Smooth muscle cell (in vitro differentiated cells): ENCODE measurements around the gene VAV3. TPM values are rescaled to one million over a fixed set of nuclear protein-coding genes. Genes with fewer than 3 reads are reported as not detected.
"Not testable (repeated sequence)": the region's sequence is repeated elsewhere in the genome, so short reads cannot be mapped to it uniquely, and the experiment has no call there.

Experiments
- DNase-seq: peaks from one replicate; lab custom pipeline; 2025; ENCODE audit not compliant: unreplicated experiment; lab: John Stamatoyannopoulos, UW
- H2AFZ ChIP-seq: fragments of 200-600 bp; sonication (generic); 2 replicates; pipeline ENCODE4 v1.6.0; 2016; ENCODE audit warnings: antibody characterized with exemption, low read depth, mild to moderate bottlenecking
- H3F3A ChIP-seq: fragments of 200-600 bp; sonication (generic); 2 replicates; pipeline ENCODE4 v1.6.0; 2017; ENCODE audit warnings: antibody characterized with exemption, low read depth
- H3K27ac ChIP-seq: fragments of 200-600 bp; sonication (generic); 2 replicates; pipeline ENCODE4 v1.5.1; 2016; ENCODE audit warnings: low read depth, mild to moderate bottlenecking
- H3K27me3 ChIP-seq: fragments of 200-600 bp; sonication (generic); 2 replicates; pipeline ENCODE4 v1.6.1; 2016; ENCODE audit warnings: low read depth, mild to moderate bottlenecking
- H3K36me3 ChIP-seq: fragments of 200-600 bp; sonication (generic); 2 replicates; pipeline ENCODE4 v1.5.1; 2016; ENCODE audit warnings: low read depth
- H3K4me1 ChIP-seq: fragments of 200-600 bp; sonication (generic); 2 replicates; pipeline ENCODE4 v1.5.1; 2016; ENCODE audit warnings: low read depth
- H3K4me2 ChIP-seq: fragments of 200-600 bp; sonication (generic); 2 replicates; pipeline ENCODE4 v1.6.0; 2016; ENCODE audit warnings: mild to moderate bottlenecking
- H3K4me3 ChIP-seq: fragments of 200-600 bp; sonication (generic); 2 replicates; pipeline ENCODE4 v1.5.1; 2016; ENCODE audit warnings: mild to moderate bottlenecking
- H3K79me2 ChIP-seq: fragments of 200-600 bp; sonication (generic); 2 replicates; pipeline ENCODE4 v1.6.0; 2016; ENCODE audit warnings: low read depth, mild to moderate bottlenecking
- H3K9ac ChIP-seq: fragments of 200-600 bp; sonication (generic); 2 replicates; pipeline ENCODE4 v1.6.0; 2016; ENCODE audit warnings: low read depth
- H3K9me3 ChIP-seq: fragments of 200-600 bp; sonication (generic); replicated peaks from 2 replicates; pipeline ENCODE4 v1.5.1; 2016; ENCODE audit warnings: low read depth
- H4K20me1 ChIP-seq: fragments of 200-600 bp; sonication (generic); 2 replicates; pipeline ENCODE4 v1.6.0; 2016; ENCODE audit warnings: low read depth
- WGBS: methylation state at CpG from one replicate; pipeline ENCODE4 v1.1.7; 2016; ENCODE audit warnings: low lambda C conversion rate; 5-methylcytosine and 5-hydroxymethylcytosine counted together
- polyA plus RNA-seq: library from polyadenylated mRNA; unstranded; fragments of >200 nt; fragmentation: Nextera tagmentation; extraction: Ambion mirVana; gene quantifications from 2 replicates; pipeline ENCODE4 v1.2.1, GENCODE V29; 2016
- total RNA-seq: library from RNA; depleted of rRNA; stranded (reverse); fragments of >200 nt; gene quantifications from 2 replicates; pipeline ENCODE4 v1.2.3, GENCODE V29; 2014
- TF ChIP-seq, protein P1 (sequence below): fragments of 200-600 bp; sonication (generic); IDR thresholded peaks from 2 replicates; pipeline ENCODE4 v1.5.1; 2017; ENCODE audit warnings: borderline replicate concordance, mild to moderate bottlenecking, antibody characterized with exemption; ENCODE audit not compliant: insufficient read depth, poor library complexity, severe bottlenecking

Gene VAV3
- total and polyA plus RNA-seq, 2 experiments from 2014 or later, result 0.62 to 10.1 TPM

- H3F3A ChIP-seq, result no peaks in the 10 kb centered on the region
- H4K20me1 ChIP-seq, result no peaks in the 10 kb centered on the region
- no peak overlapping the region for H3K9ac ChIP-seq
- H3K4me2 ChIP-seq, result no peak overlapping the region
- no peak overlapping the region for H3K4me3 ChIP-seq
- no peak overlapping the region for H3K27ac ChIP-seq
- no peaks in the 10 kb centered on the region for H3K79me2 ChIP-seq
- H3K9me3 ChIP-seq, result no peaks in the 10 kb centered on the region
- no peaks in the 10 kb centered on the region for H3K36me3 ChIP-seq
- DNase-seq, result no peak
- no peaks in the 10 kb centered on the region for H3K4me1 ChIP-seq
- TF ChIP-seq, protein P1, sequence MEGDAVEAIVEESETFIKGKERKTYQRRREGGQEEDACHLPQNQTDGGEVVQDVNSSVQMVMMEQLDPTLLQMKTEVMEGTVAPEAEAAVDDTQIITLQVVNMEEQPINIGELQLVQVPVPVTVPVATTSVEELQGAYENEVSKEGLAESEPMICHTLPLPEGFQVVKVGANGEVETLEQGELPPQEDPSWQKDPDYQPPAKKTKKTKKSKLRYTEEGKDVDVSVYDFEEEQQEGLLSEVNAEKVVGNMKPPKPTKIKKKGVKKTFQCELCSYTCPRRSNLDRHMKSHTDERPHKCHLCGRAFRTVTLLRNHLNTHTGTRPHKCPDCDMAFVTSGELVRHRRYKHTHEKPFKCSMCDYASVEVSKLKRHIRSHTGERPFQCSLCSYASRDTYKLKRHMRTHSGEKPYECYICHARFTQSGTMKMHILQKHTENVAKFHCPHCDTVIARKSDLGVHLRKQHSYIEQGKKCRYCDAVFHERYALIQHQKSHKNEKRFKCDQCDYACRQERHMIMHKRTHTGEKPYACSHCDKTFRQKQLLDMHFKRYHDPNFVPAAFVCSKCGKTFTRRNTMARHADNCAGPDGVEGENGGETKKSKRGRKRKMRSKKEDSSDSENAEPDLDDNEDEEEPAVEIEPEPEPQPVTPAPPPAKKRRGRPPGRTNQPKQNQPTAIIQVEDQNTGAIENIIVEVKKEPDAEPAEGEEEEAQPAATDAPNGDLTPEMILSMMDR, result no peak
- H2AFZ ChIP-seq, result no peak overlapping the region
- no peaks in the 10 kb centered on the region for H3K27me3 ChIP-seq
- WGBS, result 93% methylated on average over 2 of the region's 2 CpGs
These were observed 237.1 kb downstream of the VAV3 start for GRCh38 chr1:107727866-107728265.

- Histone ChIP-seq H3K36me3 (no peaks in the 10 kb centered on the region), H3K4me1 (no peaks in the 10 kb centered on the region), H4K20me1 (no peaks in the 10 kb centered on the region), H3K79me2 (no peaks in the 10 kb centered on the region), H3K27me3 (no peaks in the 10 kb centered on the region), H3F3A (no peaks in the 10 kb centered on the region), H3K9ac (no peak overlapping the region), H3K4me3 (no peak overlapping the region), H3K4me2 (no peak overlapping the region), H3K27ac (no peak overlapping the region), H3K9me3 (no peaks in the 10 kb centered on the region), H2AFZ (no peak overlapping the region)
- DNase-seq, result no peak
- TF ChIP-seq, protein P1, result no peak
- 92% methylated on average over 2 of the region's 2 CpGs for WGBS
These were observed 238.1 kb downstream of the VAV3 start for GRCh38 chr1:107726860-107727259.

- no peak for DNase-seq
- Histone ChIP-seq H3K4me2 (no peak overlapping the region), H3F3A (no peaks in the 10 kb centered on the region), H4K20me1 (no peaks in the 10 kb centered on the region), H3K27me3 (no peaks in the 10 kb centered on the region), H3K79me2 (no peaks in the 10 kb centered on the region), H3K4me1 (no peaks in the 10 kb centered on the region), H3K4me3 (no peak overlapping the region), H3K27ac (no peak overlapping the region), H3K36me3 (no peaks in the 10 kb centered on the region), H3K9ac (no peak overlapping the region), H2AFZ (no peak overlapping the region), H3K9me3 (no peaks in the 10 kb centered on the region)
- WGBS, result 64% methylated on average over 1 of the region's 1 CpG
- TF ChIP-seq, protein P1, result no peak
These were observed 240.3 kb downstream of the VAV3 start for GRCh38 chr1:107724648-107725047.

DNA sequence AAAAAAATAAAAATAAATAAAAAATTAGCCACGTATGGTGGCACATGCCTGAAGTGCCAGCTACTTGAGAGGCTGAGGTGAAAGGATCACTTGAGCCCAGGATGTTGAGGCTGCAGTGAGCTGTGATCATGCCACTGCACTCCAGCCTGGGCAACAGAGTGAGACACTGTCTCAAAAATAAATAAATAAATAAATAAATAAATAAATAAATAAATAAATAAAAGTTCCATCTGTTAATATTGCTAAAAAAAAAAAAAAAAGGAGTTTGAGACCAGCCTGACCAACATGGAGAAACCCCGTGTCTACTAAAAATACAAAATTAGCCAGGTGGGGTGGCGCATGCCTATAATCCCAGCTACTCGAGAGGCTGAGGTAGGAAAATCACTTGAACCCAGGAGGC lies 244.8 kb downstream of the VAV3 start:
- not testable (repeated sequence) for H3K9me3 ChIP-seq, H3K27me3 ChIP-seq, H3F3A ChIP-seq, H3K9ac ChIP-seq, H2AFZ ChIP-seq, DNase-seq, H3K27ac ChIP-seq, H3K4me3 ChIP-seq, H3K4me1 ChIP-seq, H3K79me2 ChIP-seq, H3K4me2 ChIP-seq, H3K36me3 ChIP-seq, H4K20me1 ChIP-seq
- WGBS, result 95% methylated on average over 4 of the region's 4 CpGs
